ENCODE measurements around the gene ANKRD13A.
"Not testable (repeated sequence)": the region's sequence is repeated elsewhere in the genome, so short reads cannot be mapped to it uniquely, and the experiment has no call there.

The ANKRD13A gene

GRCh38 chr12:110088216-110088615, 89.0 kb downstream of the ANKRD13A start:
- not testable (repeated sequence) for DNase-seq

GRCh38 chr12:110088936-110089335, 89.7 kb downstream of the ANKRD13A start:
- DNase-seq, result no peak
